HG02798 (cell line): ENCODE data around the gene HYPK.
"Not testable (repeated sequence)": the region's sequence is repeated elsewhere in the genome, so short reads cannot be mapped to it uniquely, and the experiment has no call there.

Experiments used
- ATAC-seq: cut with Tn5 transposase; IDR thresholded peaks from one replicate; pipeline ENCODE4 v1.9.1; 2021; ENCODE audit warnings: mild to moderate bottlenecking; ENCODE audit not compliant: unreplicated experiment, poor library complexity

The HYPK gene

DNA sequence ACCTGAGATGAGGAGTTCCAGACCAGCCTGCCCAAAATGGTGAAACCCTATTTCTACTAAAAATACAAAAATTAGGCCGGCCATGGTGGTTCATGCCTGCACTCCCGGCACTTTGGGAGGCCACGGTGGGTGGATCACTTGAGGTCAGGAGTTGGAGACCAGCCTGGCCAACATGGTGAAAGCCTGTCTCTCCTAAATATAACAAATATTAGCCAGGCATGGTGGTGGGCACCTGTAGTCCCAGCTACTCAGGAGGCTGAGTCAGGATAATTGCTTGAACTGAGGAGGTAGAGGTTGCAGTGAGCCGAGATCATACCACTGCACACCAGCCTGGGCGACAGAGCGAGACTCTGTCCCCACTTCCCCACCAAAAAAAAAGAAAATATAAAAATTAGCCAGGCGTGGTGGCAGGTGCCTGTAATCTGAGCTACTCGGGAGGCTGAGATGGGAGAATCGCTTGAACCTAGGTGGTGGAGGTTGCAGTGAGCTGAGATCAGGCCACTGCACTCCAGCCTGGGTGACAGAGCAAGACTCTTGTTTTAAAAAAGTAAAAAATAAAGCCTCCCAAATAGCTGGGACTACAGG is 30.4 kb downstream of the HYPK start:
- not testable (repeated sequence) for ATAC-seq

DNA sequence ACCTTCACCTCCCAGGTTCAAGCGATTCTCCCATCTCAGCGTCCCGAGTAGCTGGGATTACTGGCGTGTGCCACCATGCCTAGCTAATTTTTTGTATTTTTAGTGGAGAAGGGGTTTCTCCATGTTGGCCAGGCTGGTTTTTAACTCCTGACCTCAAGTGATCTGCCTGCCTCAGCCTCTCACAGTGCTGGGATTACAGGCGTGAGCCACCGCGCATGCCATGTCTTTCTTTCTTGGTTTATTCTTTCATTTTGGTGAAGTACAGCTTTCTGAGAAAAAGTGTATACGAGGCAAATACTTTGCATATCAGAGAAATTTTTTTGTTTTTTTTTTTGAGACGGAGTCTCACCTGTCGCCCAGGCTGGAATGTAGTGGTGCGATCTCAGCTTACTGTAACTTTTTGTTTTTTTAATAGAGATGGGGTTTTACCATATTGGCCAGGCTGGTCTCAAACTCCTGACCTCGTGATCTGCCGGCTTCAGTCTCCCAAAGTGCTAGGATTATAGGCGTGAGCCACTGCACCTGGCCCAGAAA is 31.2 kb downstream of the HYPK start:
- ATAC-seq: not testable (repeated sequence)

DNA sequence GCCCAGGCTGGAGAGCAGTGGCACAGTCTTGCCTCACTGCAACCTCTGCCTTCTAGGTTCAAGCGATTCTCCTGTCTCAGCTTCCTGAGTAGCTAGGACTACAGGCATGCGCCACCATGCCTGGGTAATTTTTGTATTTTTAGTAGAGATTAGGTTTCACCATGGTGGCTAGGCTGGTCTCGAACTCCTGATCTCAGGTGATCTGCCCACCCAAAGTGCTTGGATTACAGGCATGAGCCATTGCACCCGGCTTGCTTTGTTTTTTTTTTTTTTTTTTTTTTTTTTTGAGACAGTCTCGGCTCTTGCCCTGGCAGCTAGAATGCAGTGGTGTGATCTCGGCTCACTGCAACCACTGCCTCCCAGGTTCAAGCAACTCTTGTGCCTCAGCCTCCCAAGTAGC is 32.1 kb downstream of the HYPK start:
- ATAC-seq: not testable (repeated sequence)

DNA sequence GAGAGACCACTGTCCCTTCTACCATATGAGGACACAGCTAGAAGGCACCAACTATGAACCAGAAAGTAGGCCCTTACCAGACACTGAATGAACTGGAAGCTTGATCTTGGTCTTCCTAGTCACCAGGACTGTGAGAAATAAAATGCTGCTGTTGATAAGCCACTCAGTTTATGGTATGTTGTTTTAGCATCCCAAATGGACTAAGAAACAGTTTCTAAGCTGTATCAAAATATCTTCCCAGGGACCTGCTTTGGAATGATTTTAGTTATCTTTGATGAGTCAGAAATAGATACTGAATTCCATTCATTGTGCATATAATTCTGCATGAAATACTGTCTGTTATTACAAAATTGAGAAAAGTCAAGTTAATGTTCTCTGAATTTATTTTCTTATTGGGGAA is 45.0 kb downstream of the HYPK start:
- ATAC-seq: no peak

DNA sequence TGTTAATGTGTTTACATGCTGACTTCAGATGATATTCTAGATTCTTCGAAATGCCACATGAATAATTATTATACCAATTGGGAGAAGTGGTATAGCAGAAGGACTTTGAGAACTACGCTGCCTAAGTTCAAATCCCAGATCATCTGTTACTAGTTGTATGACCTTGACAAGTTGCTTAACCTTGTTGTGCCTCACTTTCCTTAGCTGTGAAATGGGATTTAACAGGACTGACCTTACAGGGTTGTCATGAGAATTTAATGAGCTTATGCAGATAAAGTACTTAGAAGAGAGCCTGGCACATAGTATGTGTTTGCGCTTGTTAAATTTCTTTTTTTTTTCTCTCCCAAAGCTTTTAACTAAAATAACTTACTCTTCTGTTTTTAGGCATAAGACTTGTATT is 50.9 kb downstream of the HYPK start:
- ATAC-seq: no peak

DNA sequence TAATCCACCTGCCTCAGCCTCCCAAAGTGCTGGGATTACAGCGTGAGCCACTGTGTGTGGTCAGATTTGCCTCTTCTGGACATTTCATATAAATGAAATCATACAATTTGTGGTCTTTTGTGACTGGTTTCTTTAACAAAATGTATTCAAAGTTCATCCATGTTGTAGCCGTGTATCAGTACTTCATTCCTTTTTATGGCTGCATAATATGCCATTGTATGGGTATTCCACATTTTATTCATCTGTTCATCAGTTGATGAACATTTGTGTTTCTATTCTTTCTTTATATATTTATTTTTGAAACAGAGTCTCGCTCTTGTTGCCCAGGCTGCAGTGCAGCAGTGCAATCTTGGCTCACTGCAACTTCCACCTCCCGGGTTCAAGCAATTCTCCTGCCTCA is 52.2 kb downstream of the HYPK start:
- ATAC-seq: no peak
